ENCODE results near the gene PPARG.

The PPARG gene

GRCh38 chr3:12470111-12470510 lies 181.2 kb downstream of the PPARG start:
- DNase-seq = no peak
- Histone ChIP-seq H3K4me3 (ENCODE audit: low read depth, low read length) (no peak overlapping the region), H3K36me3 (no peaks in the 10 kb centered on the region), H3K27ac (no peak overlapping the region), H3K27me3 (ENCODE audit: insufficient read depth, low read depth, severe bottlenecking) (no peaks in the 10 kb centered on the region), H3K9me3 (ENCODE audit: severe bottlenecking) (no peaks in the 10 kb centered on the region)
- no peak for TF ChIP-seq CTCF (IDR thresholded peaks at IDR 0.05; ENCODE audit: low read depth, low read length)

GRCh38 chr3:12470680-12471079 lies 181.8 kb downstream of the PPARG start:
- no peak overlapping the region for H3K4me3 ChIP-seq (ENCODE audit: low read depth, low read length)
- TF ChIP-seq CTCF (IDR thresholded peaks at IDR 0.05; ENCODE audit: low read depth, low read length) = no peak
- no peak overlapping the region for H3K27ac ChIP-seq
- no peaks in the 10 kb centered on the region for H3K27me3 ChIP-seq (ENCODE audit: insufficient read depth, low read depth, severe bottlenecking)
- H3K36me3 ChIP-seq = no peaks in the 10 kb centered on the region
- DNase-seq = no peak
- H3K9me3 ChIP-seq (ENCODE audit: severe bottlenecking) = no peaks in the 10 kb centered on the region

- Histone ChIP-seq H3K27ac (no peak overlapping the region), H3K4me3 (ENCODE audit: low read depth, low read length) (no peak overlapping the region), H3K27me3 (ENCODE audit: insufficient read depth, low read depth, severe bottlenecking) (no peaks in the 10 kb centered on the region), H3K9me3 (ENCODE audit: severe bottlenecking) (no peaks in the 10 kb centered on the region), H3K36me3 (no peaks in the 10 kb centered on the region)
- DNase-seq = no peak
- no peak for TF ChIP-seq CTCF (IDR thresholded peaks at IDR 0.05; ENCODE audit: low read depth, low read length)
Observed at GRCh38 chr3:12471241-12471640, 182.4 kb downstream of the PPARG start.

GRCh38 chr3:12472000-12472610 lies 183.2 kb downstream of the PPARG start:
- no peaks in the 10 kb centered on the region for H3K9me3 ChIP-seq (ENCODE audit: severe bottlenecking)
- no peaks in the 10 kb centered on the region for H3K36me3 ChIP-seq
- no peak overlapping the region for H3K4me3 ChIP-seq (ENCODE audit: low read depth, low read length)
- no peaks in the 10 kb centered on the region for H3K27me3 ChIP-seq (ENCODE audit: insufficient read depth, low read depth, severe bottlenecking)
- DNase-seq = no peak
- TF ChIP-seq CTCF (IDR thresholded peaks at IDR 0.05; ENCODE audit: low read depth, low read length) = no peak
- no peak overlapping the region for H3K27ac ChIP-seq

GRCh38 chr3:12472796-12473195 lies 183.9 kb downstream of the PPARG start:
- Histone ChIP-seq H3K4me3 (ENCODE audit: low read depth, low read length) (no peak overlapping the region), H3K27me3 (ENCODE audit: insufficient read depth, low read depth, severe bottlenecking) (no peaks in the 10 kb centered on the region), H3K36me3 (no peaks in the 10 kb centered on the region), H3K27ac (no peak overlapping the region), H3K9me3 (ENCODE audit: severe bottlenecking) (no peaks in the 10 kb centered on the region)
- no peak for TF ChIP-seq CTCF (IDR thresholded peaks at IDR 0.05; ENCODE audit: low read depth, low read length)
- DNase-seq = no peak

GRCh38 chr3:12473511-12473910 lies 184.6 kb downstream of the PPARG start:
- no peak for TF ChIP-seq CTCF (IDR thresholded peaks at IDR 0.05; ENCODE audit: low read depth, low read length)
- Histone ChIP-seq H3K36me3 (no peaks in the 10 kb centered on the region), H3K4me3 (ENCODE audit: low read depth, low read length) (no peak overlapping the region), H3K27ac (no peak overlapping the region), H3K27me3 (ENCODE audit: insufficient read depth, low read depth, severe bottlenecking) (no peaks in the 10 kb centered on the region), H3K9me3 (ENCODE audit: severe bottlenecking) (no peaks in the 10 kb centered on the region)
- no peak for DNase-seq

Measured in WERI-Rb-1 (cell line).